Naive thymus-derived CD4-positive, alpha-beta T cell (primary cell): ENCODE results near the gene DDX39A. TPM values are rescaled to one million over a fixed set of nuclear protein-coding genes. Genes with fewer than 3 reads are reported as not detected.

ENCODE experiments used
- ATAC-seq: fragments of 150-1000 bp; cut with Tn5 transposase; 2 replicates; pipeline ENCODE4 v1.10.0; 2021; ENCODE audit warnings: mild to moderate bottlenecking, moderate library complexity
- CTCF ChIA-PET: fragments of 350-600 bp; sonication (Branson Sonifier 250); formaldehyde crosslinking; loops from one replicate; lab custom pipeline; 2021; ENCODE audit warnings: antibody characterized with exemption; lab: Charles Lee
- POLR2A ChIA-PET: fragments of 350-600 bp; sonication (Branson Sonifier 250); formaldehyde crosslinking; loops from one replicate; lab custom pipeline; 2021; ENCODE audit warnings: antibody characterized with exemption, inconsistent platforms; lab: Charles Lee
- DNase-seq, 9 donors: peaks; one replicate each; pipeline versions ENCODE4 v3.0.0 to v3.0.0-alpha.2; 2020 to 2022; ENCODE audit warnings: mixed read lengths in 1 of 9
- H3K27ac ChIP-seq: one replicate; pipeline ENCODE4 v1.7.0; 2013; ENCODE audit warnings: mild to moderate bottlenecking, low read depth, low read length, moderate library complexity
- H3K27me3 ChIP-seq, 2 donors: one replicate each; pipeline ENCODE4 v1.7.0; 2013; ENCODE audit warnings: low read length in 2 of 2, mild to moderate bottlenecking in 2 of 2, moderate library complexity in 2 of 2; ENCODE audit not compliant: control insufficient read depth in 2 of 2, insufficient read depth in 2 of 2
- H3K36me3 ChIP-seq, 3 experiments: 1 replicate in 2 of 3; 2 replicates in 1 of 3; pipeline ENCODE4 v1.7.0; 2013; ENCODE audit warnings: low read length in 3 of 3, mild to moderate bottlenecking in 3 of 3, moderate library complexity in 1 of 3; ENCODE audit not compliant: insufficient read depth in 3 of 3, control insufficient read depth in 2 of 3
- H3K4me1 ChIP-seq, 2 donors: one replicate each; pipeline ENCODE4 v1.7.0; 2013; ENCODE audit warnings: low read length in 2 of 2, mild to moderate bottlenecking in 2 of 2, moderate library complexity in 1 of 2; ENCODE audit not compliant: control insufficient read depth in 2 of 2, insufficient read depth in 2 of 2
- H3K4me3 ChIP-seq: 2 replicates; pipeline ENCODE4 v1.7.0; 2013; ENCODE audit warnings: mild to moderate bottlenecking, low read length
- H3K9me3 ChIP-seq, 3 experiments: 1 replicate in 2 of 3; 2 replicates in 1 of 3; pipeline ENCODE4 v1.7.0; 2013; ENCODE audit warnings: low read length in 3 of 3; ENCODE audit not compliant: control insufficient read depth in 2 of 3
- H3K27ac Mint-ChIP-seq, 9 donors: one replicate each; pipeline ENCODE4 v1.8.0; 2020 to 2022; ENCODE audit warnings: mixed read lengths in 9 of 9, mild to moderate bottlenecking in 8 of 9, moderate library complexity in 5 of 9, inconsistent platforms in 2 of 9
- H3K27me3 Mint-ChIP-seq, 5 donors: one replicate each; pipeline ENCODE4 v1.8.0; 2021 to 2022; ENCODE audit warnings: mixed read lengths in 5 of 5, mild to moderate bottlenecking in 1 of 5
- H3K36me3 Mint-ChIP-seq, 5 donors: one replicate each; pipeline ENCODE4 v1.8.0; 2020 to 2022; ENCODE audit warnings: mixed read lengths in 5 of 5, mild to moderate bottlenecking in 3 of 5, inconsistent platforms in 1 of 5
- H3K4me1 Mint-ChIP-seq, 7 donors: one replicate each; pipeline ENCODE4 v1.8.0; 2020 to 2022; ENCODE audit warnings: mixed read lengths in 7 of 7, mild to moderate bottlenecking in 3 of 7, inconsistent platforms in 1 of 7
- H3K4me3 Mint-ChIP-seq, 10 donors: one replicate each; pipeline ENCODE4 v1.8.0; 2020 to 2022; ENCODE audit warnings: mild to moderate bottlenecking in 10 of 10, mixed read lengths in 10 of 10, moderate library complexity in 6 of 10, inconsistent platforms in 2 of 10
- H3K9me3 Mint-ChIP-seq, 11 donors: one replicate each; pipeline ENCODE4 v1.8.0; 2020 to 2022; ENCODE audit warnings: mixed read lengths in 11 of 11, mild to moderate bottlenecking in 4 of 11, inconsistent platforms in 1 of 11, moderate library complexity in 1 of 11
- intact Hi-C, 2 donors: fragments of 100-400 bp; cut with micrococcal nuclease; formaldehyde crosslinking; loops; one replicate each; pipeline ENCODE4 v1.15.1; 2023
- polyA plus RNA-seq, 2 donors: library from polyadenylated mRNA; unstranded; fragments of 300-500 nt; fragmentation: Illumina TruSeq; gene quantifications; one replicate each; pipeline ENCODE4 v1.2.3, GENCODE V29; 2021
- total RNA-seq, 6 experiments: library from RNA in 5 of 6; stranded (reverse) in 5 of 6; gene quantifications; 1 replicate in 5 of 6; 2 replicates in 1 of 6; pipeline ENCODE4 v1.2.3 and lab custom pipeline; 2021 to 2026

The DDX39A gene
- total and polyA plus RNA-seq, 7 experiments from 2014 or later = 98.6 to 288 (median 144) TPM

DNA sequence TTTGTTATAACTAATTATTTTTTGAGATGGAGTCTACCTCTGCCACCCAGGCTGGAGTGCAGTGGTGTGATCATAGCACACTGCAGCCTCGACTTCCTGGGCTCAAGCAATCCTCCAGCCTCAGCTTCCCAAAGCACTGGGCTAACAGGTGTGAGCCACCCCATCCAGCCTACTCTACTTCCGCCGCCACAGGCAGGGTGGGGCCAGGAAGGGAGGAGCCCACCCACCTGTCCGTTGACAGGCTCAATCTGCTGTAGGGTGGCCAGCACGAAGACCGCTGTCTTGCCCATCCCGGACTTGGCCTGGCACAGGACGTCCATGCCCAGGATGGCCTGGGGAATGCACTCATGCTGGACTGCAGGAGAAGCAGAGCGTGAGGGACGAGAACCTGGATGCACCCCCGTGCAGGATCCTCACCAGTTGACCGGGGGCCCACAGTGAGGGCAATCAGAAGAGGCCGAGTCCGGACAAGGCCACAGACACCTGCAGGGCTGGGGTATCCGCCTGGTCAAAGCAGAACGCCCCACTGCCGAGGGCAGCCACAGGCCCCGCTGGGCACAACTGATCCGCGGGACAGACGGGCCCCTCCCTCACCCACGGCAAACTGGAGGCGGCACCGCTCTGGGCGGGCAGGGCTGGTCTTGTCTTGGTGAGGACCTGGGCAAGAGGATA, 6.7 kb downstream of the DDX39A start:
- Mint-ChIP-seq H3K27ac (peak overlapping the region in 7 of 9 donors; percentile 3 to 83 (median 74)), H3K27me3 (no peaks in the 10 kb centered on the region), H3K9me3 (peaks cover 0 to 3% (median 0%) of the 10 kb centered on the region in 11 donors), H3K4me1 (peaks cover 39 to 64% (median 50%) of the 10 kb centered on the region in 7 donors), H3K4me3 (peak overlapping the region in 1 of 10 donors; percentile 21), H3K36me3 (peaks cover 4 to 46% (median 20%) of the 10 kb centered on the region in 5 donors)
- ChIA-PET CTCF (no interaction called here), POLR2A (interaction anchor here (0.6 to 1.6 kb wide), 4 partner anchors 15 to 38 kb away, joined by 3 to 4 read pairs (median 3); no protein-coding TSS in a partner anchor)
- Histone ChIP-seq H3K27me3 (no peaks in the 10 kb centered on the region), H3K4me1 (peaks cover 42 to 65% of the 10 kb centered on the region in 2 donors), H3K9me3 (no peaks in the 10 kb centered on the region), H3K27ac (no peak overlapping the region), H3K4me3 (no peak overlapping the region), H3K36me3 (peaks cover 35 to 71% (median 37%) of the 10 kb centered on the region in 3 experiments)
- DNase-seq (no peak), ATAC-seq (no peak)
- intact Hi-C loops = no loop called here

- ATAC-seq = no peak
- Mint-ChIP-seq H3K27me3 (no peaks in the 10 kb centered on the region), H3K4me1 (peaks cover 36 to 63% (median 50%) of the 10 kb centered on the region in 7 donors), H3K9me3 (peaks cover 0 to 3% (median 0%) of the 10 kb centered on the region in 11 donors), H3K4me3 (peak overlapping the region in 3 of 10 donors; percentile 21 to 32 (median 23)), H3K27ac (peak overlapping the region; percentile 24 to 83 (median 51)), H3K36me3 (peaks cover 4 to 46% (median 20%) of the 10 kb centered on the region in 5 donors)
- Histone ChIP-seq H3K4me1 (peaks cover 36 to 60% of the 10 kb centered on the region in 2 donors), H3K27me3 (no peaks in the 10 kb centered on the region), H3K9me3 (no peaks in the 10 kb centered on the region), H3K36me3 (peaks cover 37 to 77% (median 41%) of the 10 kb centered on the region in 3 experiments), H3K27ac (no peak overlapping the region), H3K4me3 (no peak overlapping the region)
- CTCF ChIA-PET = no interaction called here
- no peak for DNase-seq
- POLR2A ChIA-PET = no interaction called here
- intact Hi-C loops = no loop called here
Observed at GRCh38 chr19:14411938-14412245, 7.2 kb downstream of the DDX39A start.

DNA sequence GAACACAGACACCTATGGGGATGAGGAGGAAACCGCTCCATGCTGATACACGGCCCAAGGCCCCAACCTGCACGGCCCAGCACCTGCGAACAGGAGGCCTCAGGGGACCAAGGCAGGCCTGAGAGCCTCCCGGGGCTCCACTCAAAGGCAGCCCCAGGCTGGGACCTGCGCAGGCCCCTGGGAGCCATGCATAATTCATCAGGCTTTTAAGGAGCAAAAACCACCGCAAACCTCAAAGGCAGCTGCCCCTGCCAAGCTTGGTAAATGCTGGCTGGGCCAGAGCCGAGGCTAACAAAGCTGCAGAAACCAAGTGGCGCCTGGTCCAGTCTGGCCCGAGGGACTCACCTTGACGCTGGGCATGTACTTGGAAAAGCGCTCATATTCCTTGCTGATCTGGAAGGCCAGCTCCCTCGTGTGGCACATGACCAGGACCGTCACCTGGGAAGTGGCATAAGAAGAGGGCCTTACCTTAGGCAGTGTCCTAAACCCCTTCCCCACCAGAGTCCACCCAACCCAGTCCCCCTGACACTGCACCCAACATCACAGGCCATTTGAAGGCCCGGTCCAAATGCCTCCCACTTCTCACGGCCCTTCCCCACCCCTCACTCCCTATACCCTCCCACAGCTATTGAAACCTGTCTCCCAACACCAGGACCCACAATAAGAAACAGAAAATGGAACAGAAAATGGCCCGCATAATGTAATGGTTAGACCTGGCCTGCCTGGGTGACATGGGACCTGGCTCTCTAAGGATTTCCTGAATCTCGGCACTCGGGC, 7.8 kb downstream of the DDX39A start:
- peaks cover 33 to 62% (median 47%) of the 10 kb centered on the region in 7 donors for H3K4me1 Mint-ChIP-seq
- Histone ChIP-seq H3K27me3 (no peaks in the 10 kb centered on the region), H3K9me3 (no peaks in the 10 kb centered on the region), H3K4me1 (peaks cover 31 to 54% of the 10 kb centered on the region in 2 donors), H3K27ac (no peak overlapping the region), H3K4me3 (no peak overlapping the region), H3K36me3 (peaks cover 43 to 81% (median 47%) of the 10 kb centered on the region in 3 experiments)
- ChIA-PET POLR2A (interaction anchor here (0.7 to 1.4 kb wide), 3 partner anchors 9 to 103 kb away, joined by 3 to 5 read pairs (median 4); no protein-coding TSS in a partner anchor), CTCF (interaction anchor here (2.3 kb wide), 1 partner anchor 9 kb away, joined by 5 read pairs; no protein-coding TSS in a partner anchor)
- peak overlapping the region in 3 of 10 donors; percentile 16 to 23 (median 21) for H3K4me3 Mint-ChIP-seq
- H3K36me3 Mint-ChIP-seq = peaks cover 4 to 45% (median 23%) of the 10 kb centered on the region in 5 donors
- ATAC-seq (no peak), DNase-seq (no peak)
- intact Hi-C loops = no loop called here
- peak overlapping the region; percentile 24 to 83 (median 62) for H3K27ac Mint-ChIP-seq
- H3K27me3 Mint-ChIP-seq = no peaks in the 10 kb centered on the region
- H3K9me3 Mint-ChIP-seq = peaks cover 0 to 3% (median 0%) of the 10 kb centered on the region in 11 donors

DNA sequence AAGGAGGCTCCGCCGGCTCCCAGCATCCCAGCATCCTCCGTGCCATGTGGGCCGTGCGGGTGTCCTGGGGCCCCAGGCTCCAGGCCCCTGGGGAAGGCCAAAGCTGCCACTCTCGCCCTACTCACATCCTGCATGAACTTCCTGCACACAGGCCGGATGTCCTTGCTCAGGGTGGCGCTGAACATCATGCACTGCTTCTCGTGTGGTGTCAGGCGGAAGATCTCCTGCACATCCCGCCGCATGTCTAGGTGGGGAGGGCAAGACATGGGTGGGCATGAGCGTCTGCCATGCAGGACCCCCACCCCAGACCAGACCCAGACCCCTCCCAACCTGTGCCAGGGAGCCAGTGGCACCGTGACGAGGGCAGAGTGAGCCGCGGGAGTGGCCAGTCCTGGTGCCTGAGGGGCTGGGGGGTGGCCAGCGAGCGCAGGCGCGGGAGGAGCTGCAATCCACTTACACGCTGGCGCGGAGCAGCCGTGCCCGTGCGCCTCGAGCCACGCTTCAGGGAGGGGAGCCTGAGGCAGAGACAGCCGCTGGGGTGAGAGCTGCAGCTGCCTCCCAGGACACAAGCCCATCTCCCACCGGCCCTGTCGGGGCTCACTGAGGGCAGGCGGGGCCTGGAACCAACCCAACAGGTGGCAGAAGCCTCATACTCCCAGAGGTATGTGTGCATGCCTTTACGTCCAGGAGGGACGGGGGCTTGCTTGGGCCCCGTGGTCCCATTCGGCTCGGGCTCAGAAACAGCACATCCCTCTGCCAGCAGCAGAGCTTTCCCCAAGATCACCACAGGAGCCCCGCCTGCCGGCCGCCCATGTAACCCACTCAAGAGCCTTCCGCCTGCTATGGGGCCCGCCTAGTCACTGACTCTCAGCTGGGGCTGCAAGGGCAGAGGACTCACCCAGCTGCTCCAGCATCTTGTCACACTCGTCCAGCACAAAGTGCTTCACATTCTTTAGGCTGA, 8.8 kb downstream of the DDX39A start:
- H3K27ac ChIP-seq = no peak overlapping the region
- Mint-ChIP-seq H3K36me3 (peaks cover 4 to 45% (median 21%) of the 10 kb centered on the region in 5 donors), H3K4me1 (peaks cover 23 to 54% (median 41%) of the 10 kb centered on the region in 7 donors), H3K9me3 (no peaks in the 10 kb centered on the region), H3K4me3 (peak overlapping the region in 4 of 10 donors; percentile 25 to 58 (median 32)), H3K27me3 (no peaks in the 10 kb centered on the region), H3K27ac (peak overlapping the region in 8 of 9 donors; percentile 5 to 85 (median 66))
- H3K9me3 ChIP-seq = no peaks in the 10 kb centered on the region
- no peak overlapping the region for H3K4me3 ChIP-seq
- ATAC-seq = peak; percentile 3
- intact Hi-C loops = no loop called here
- no peaks in the 10 kb centered on the region for H3K27me3 ChIP-seq
- ChIA-PET POLR2A (interaction anchor here (0.6 to 1.4 kb wide), 5 partner anchors 10 to 104 kb away, joined by 3 to 5 read pairs (median 3); no protein-coding TSS in a partner anchor), CTCF (interaction anchor here (0.6 to 2.3 kb wide), 3 partner anchors 10 to 49 kb away, joined by 3 to 5 read pairs (median 4); no protein-coding TSS in a partner anchor)
- H3K4me1 ChIP-seq = peaks cover 29 to 49% of the 10 kb centered on the region in 2 donors
- DNase-seq = peak in 2 of 9 donors; percentile 27 to 31
- H3K36me3 ChIP-seq = peaks cover 49 to 84% (median 51%) of the 10 kb centered on the region in 3 experiments

GRCh38 chr19:14409146-14410023, 9.8 kb downstream of the DDX39A start:
- POLR2A ChIA-PET = no interaction called here
- intact Hi-C loops = loop anchor here in 1 of 2 donors (5.0 kb wide), 1 partner anchor 207 kb away; no protein-coding TSS in a partner anchor
- no peak for DNase-seq
- H3K27me3 Mint-ChIP-seq = no peaks in the 10 kb centered on the region
- no peaks in the 10 kb centered on the region for H3K9me3 Mint-ChIP-seq
- peak overlapping the region in 2 of 10 donors; percentile 25 to 39 for H3K4me3 Mint-ChIP-seq
- ATAC-seq = no peak
- no peak overlapping the region for H3K27ac ChIP-seq
- H3K4me1 ChIP-seq = peaks cover 29 to 52% of the 10 kb centered on the region in 2 donors
- no peak overlapping the region for H3K4me3 ChIP-seq
- H3K9me3 ChIP-seq = no peaks in the 10 kb centered on the region
- no peaks in the 10 kb centered on the region for H3K27me3 ChIP-seq
- peak overlapping the region in 5 of 9 donors; percentile 28 to 85 (median 48) for H3K27ac Mint-ChIP-seq
- H3K4me1 Mint-ChIP-seq = peaks cover 16 to 48% (median 33%) of the 10 kb centered on the region in 7 donors
- CTCF ChIA-PET = interaction anchor here (0.6 to 2.3 kb wide), 5 partner anchors 11 to 189 kb away, joined by 3 to 5 read pairs (median 3); no protein-coding TSS in a partner anchor
- peaks cover 54 to 94% (median 60%) of the 10 kb centered on the region in 3 experiments for H3K36me3 ChIP-seq
- peaks cover 4 to 47% (median 21%) of the 10 kb centered on the region in 5 donors for H3K36me3 Mint-ChIP-seq
